Subcutaneous adipose tissue (tissue), 4 donors: ENCODE data around the gene MEF2D. TPM values are rescaled to one million over a fixed set of nuclear protein-coding genes. Genes with fewer than 3 reads are reported as not detected.

Experiments used
- CTCF ChIP-seq: fragments of 450-650 bp; IDR thresholded peaks from one replicate; pipeline ENCODE4 v1.5.1; 2016; ENCODE audit warnings: low read depth, mild to moderate bottlenecking, control low read depth, antibody characterized with exemption, moderate library complexity
- total RNA-seq, 4 donors: library from RNA; depleted of rRNA; stranded (reverse); fragments of >200 nt; gene quantifications; one replicate each; pipeline ENCODE4 v1.1.0, GENCODE V29; 2016

Gene MEF2D
- total RNA-seq, 4 donors from 2014 or later: 18.9 to 46.5 (median 24.8) TPM

- no peak for TF ChIP-seq CTCF
Observed at GRCh38 chr1:156437037-156437867, 63.3 kb downstream of the MEF2D start.

- TF ChIP-seq CTCF: no peak
Observed at GRCh38 chr1:156436141-156437036, 64.2 kb downstream of the MEF2D start.

GRCh38 chr1:156435545-156436140, 64.9 kb downstream of the MEF2D start:
- no peak for TF ChIP-seq CTCF

GRCh38 chr1:156434989-156435544, 65.5 kb downstream of the MEF2D start:
- no peak for TF ChIP-seq CTCF

GRCh38 chr1:156433602-156434001, 67.0 kb downstream of the MEF2D start:
- no peak for TF ChIP-seq CTCF

GRCh38 chr1:156433032-156433431, 67.5 kb downstream of the MEF2D start:
- TF ChIP-seq CTCF: no peak
